Esophagus squamous epithelium (tissue), 4 donors: Measurements from ENCODE around the gene ARHGAP23.

Experiments used
- POLR2A ChIP-seq, 4 donors: fragments of 450-650 bp; IDR thresholded peaks; one replicate each; pipeline ENCODE4 v1.6.1; 2017; ENCODE audit warnings: antibody characterized with exemption in 4 of 4, mild to moderate bottlenecking in 4 of 4, moderate library complexity in 3 of 4
- TF ChIP-seq, protein P1 (sequence below), 6 experiments: fragments of 450-650 bp in 4 of 6; fragments of 200-600 bp in 2 of 6; sonication (generic) in 2 of 6; IDR thresholded peaks; one replicate each; pipeline ENCODE4 v1.5.1; 2016 to 2019; ENCODE audit warnings: antibody characterized with exemption in 6 of 6, mild to moderate bottlenecking in 4 of 6, moderate library complexity in 4 of 6

DNA sequence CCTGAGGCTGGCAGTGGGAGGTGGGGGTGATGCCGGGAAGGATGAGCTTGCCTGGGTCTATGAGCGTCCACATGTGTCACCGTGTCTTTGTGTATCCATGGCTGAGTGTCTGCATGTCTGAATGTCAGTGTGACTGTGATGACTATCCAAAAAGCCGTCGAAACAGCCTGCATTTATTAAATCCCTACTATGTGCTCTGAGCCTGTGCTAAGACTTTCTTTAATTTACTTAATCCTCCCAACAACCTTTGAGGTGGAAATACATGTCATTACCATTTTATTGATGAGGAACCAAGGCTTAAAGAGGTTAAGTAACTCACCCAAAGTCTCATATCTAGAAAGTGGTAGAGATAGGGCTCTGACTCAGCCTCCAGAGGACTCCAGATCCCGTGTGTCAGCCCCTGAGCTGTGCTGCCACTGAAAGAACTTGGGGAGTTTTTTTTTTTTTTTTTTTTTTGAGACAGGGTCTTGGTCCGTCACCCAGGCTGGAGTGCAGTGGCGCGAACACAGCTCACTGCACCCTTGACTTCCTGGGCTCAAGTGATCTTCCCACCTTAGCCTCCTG lies 20.0 kb downstream of the ARHGAP23 start:
- TF ChIP-seq, protein P1, sequence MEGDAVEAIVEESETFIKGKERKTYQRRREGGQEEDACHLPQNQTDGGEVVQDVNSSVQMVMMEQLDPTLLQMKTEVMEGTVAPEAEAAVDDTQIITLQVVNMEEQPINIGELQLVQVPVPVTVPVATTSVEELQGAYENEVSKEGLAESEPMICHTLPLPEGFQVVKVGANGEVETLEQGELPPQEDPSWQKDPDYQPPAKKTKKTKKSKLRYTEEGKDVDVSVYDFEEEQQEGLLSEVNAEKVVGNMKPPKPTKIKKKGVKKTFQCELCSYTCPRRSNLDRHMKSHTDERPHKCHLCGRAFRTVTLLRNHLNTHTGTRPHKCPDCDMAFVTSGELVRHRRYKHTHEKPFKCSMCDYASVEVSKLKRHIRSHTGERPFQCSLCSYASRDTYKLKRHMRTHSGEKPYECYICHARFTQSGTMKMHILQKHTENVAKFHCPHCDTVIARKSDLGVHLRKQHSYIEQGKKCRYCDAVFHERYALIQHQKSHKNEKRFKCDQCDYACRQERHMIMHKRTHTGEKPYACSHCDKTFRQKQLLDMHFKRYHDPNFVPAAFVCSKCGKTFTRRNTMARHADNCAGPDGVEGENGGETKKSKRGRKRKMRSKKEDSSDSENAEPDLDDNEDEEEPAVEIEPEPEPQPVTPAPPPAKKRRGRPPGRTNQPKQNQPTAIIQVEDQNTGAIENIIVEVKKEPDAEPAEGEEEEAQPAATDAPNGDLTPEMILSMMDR (IDR thresholded peaks at IDR 0.05): no peak
- no peak for TF ChIP-seq POLR2A (IDR thresholded peaks at IDR 0.05)
